Loucy (cell line): ENCODE data around the gene CNTFR.

ENCODE experiments used
- CTCF ChIP-seq: fragments of 200-600 bp; sonication (generic); conservative IDR thresholded peaks from 2 replicates; pipeline ENCODE4 v1.5.1; 2014; ENCODE audit warnings: mild to moderate bottlenecking, antibody characterized with exemption, low read length
- EZH2phosphoT487 ChIP-seq: fragments of 200-600 bp; IDR thresholded peaks from 2 replicates; pipeline ENCODE4 v1.6.1; 2018; ENCODE audit warnings: antibody characterized with exemption, mild to moderate bottlenecking, moderate library complexity, borderline replicate concordance

DNA sequence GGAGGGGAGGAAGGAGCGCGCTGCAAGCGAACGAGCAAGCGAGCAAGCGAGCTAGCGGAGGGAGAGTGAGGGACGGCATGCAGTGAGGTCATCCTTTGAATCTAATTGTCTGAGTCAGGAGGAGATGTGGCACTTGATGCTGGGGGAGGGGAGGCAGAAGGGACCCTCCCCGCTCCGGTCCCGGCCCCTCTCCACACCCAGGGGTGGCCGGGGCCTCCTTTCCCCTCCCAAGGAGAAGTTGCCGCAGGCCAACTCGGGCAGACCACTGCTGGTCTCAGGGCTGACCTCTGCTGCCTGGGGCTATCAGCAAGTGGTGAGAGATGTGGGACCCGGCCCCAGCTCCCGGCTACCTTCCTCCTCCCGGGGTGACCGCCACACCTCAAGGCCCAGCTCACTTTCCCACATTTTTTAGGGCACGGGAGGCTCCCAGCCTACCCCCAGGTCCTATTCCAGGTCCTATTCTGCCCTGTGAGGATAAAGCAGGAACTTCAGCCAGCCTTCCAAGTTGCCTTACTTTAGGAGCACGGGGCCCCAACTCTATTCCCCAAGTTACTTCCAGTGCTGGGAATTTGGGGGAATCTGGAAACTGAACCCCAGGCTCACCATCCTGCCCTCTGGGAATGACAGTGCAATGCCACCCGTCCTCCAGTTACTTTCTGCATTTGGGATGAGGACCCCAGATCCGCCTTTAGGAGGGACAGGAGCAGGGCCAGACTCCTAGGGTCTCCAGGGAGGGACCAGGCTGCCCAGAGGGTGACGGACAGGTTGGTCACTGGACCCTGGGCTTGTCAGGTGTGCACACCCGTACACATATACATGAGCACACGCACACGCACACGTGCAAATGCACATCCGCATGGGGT lies 11.1 kb downstream of the CNTFR start:
- TF ChIP-seq CTCF (no peak), EZH2phosphoT487 (no peak)
